Mesothelial cell of epicardium (in vitro differentiated cells): ENCODE data around the gene CMIP. TPM values are rescaled to one million over a fixed set of nuclear protein-coding genes. Genes with fewer than 3 reads are reported as not detected.

Experiments used
- DNase-seq, 2 experiments: peaks; one replicate each; pipeline ENCODE4 v3.0.0; 2021; ENCODE audit warnings: low spot score in 2 of 2; ENCODE audit not compliant: unreplicated experiment in 2 of 2
- H3K27ac Mint-ChIP-seq: 2 replicates; pipeline ENCODE4 v1.8.0; 2021; ENCODE audit warnings: mixed read lengths
- H3K27me3 Mint-ChIP-seq: 2 replicates; pipeline ENCODE4 v1.8.0; 2021; ENCODE audit warnings: low read depth, mixed read lengths
- H3K36me3 Mint-ChIP-seq: 2 replicates; pipeline ENCODE4 v1.8.0; 2021; ENCODE audit warnings: mixed read lengths
- H3K4me1 Mint-ChIP-seq: 2 replicates; pipeline ENCODE4 v1.8.0; 2021; ENCODE audit warnings: mixed read lengths
- H3K4me3 Mint-ChIP-seq: 2 replicates; pipeline ENCODE4 v1.8.0; 2021; ENCODE audit warnings: mild to moderate bottlenecking, moderate library complexity, mixed read lengths
- H3K9me3 Mint-ChIP-seq: 2 replicates; pipeline ENCODE4 v1.8.0; 2021; ENCODE audit warnings: mixed read lengths
- total RNA-seq: library from RNA; stranded (reverse); gene quantifications from 3 replicates; pipeline ENCODE4 v1.2.1, GENCODE V29; 2021
- TF ChIP-seq, protein P1 (sequence below): fragments of 200-600 bp; sonication (generic); IDR thresholded peaks from one replicate; pipeline ENCODE4 v1.5.0; 2021; ENCODE audit warnings: antibody characterized with exemption; ENCODE audit not compliant: unreplicated experiment

The CMIP gene
- total RNA-seq, 1 donor from 2014 or later: 71.0 TPM

DNA sequence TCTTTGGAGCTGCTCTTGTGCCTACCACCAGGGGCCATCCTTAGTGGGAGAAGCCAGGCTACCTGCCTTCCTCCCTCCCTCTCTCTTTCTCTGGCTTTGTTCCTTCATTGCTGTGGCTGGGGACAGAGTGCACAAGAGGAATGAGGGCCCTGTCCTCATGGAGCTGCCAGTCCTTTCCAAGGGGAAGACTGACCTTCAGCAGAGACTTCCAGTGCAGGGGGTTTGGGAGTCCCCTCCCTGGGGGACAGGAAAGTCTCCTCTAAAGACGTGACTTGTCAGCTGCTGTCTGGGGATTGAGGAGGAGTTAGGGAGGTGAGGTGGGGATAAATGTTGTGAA, 108.1 kb downstream of the CMIP start:
- H3K27ac Mint-ChIP-seq: peak overlapping the region; percentile 66
- H3K4me1 Mint-ChIP-seq: peaks cover 17% of the 10 kb centered on the region
- TF ChIP-seq, protein P1, sequence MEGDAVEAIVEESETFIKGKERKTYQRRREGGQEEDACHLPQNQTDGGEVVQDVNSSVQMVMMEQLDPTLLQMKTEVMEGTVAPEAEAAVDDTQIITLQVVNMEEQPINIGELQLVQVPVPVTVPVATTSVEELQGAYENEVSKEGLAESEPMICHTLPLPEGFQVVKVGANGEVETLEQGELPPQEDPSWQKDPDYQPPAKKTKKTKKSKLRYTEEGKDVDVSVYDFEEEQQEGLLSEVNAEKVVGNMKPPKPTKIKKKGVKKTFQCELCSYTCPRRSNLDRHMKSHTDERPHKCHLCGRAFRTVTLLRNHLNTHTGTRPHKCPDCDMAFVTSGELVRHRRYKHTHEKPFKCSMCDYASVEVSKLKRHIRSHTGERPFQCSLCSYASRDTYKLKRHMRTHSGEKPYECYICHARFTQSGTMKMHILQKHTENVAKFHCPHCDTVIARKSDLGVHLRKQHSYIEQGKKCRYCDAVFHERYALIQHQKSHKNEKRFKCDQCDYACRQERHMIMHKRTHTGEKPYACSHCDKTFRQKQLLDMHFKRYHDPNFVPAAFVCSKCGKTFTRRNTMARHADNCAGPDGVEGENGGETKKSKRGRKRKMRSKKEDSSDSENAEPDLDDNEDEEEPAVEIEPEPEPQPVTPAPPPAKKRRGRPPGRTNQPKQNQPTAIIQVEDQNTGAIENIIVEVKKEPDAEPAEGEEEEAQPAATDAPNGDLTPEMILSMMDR: no peak
- no peaks in the 10 kb centered on the region for H3K9me3 Mint-ChIP-seq
- peaks cover 1% of the 10 kb centered on the region for H3K36me3 Mint-ChIP-seq
- no peak for DNase-seq
- H3K27me3 Mint-ChIP-seq: no peaks in the 10 kb centered on the region
- no peak overlapping the region for H3K4me3 Mint-ChIP-seq

DNA sequence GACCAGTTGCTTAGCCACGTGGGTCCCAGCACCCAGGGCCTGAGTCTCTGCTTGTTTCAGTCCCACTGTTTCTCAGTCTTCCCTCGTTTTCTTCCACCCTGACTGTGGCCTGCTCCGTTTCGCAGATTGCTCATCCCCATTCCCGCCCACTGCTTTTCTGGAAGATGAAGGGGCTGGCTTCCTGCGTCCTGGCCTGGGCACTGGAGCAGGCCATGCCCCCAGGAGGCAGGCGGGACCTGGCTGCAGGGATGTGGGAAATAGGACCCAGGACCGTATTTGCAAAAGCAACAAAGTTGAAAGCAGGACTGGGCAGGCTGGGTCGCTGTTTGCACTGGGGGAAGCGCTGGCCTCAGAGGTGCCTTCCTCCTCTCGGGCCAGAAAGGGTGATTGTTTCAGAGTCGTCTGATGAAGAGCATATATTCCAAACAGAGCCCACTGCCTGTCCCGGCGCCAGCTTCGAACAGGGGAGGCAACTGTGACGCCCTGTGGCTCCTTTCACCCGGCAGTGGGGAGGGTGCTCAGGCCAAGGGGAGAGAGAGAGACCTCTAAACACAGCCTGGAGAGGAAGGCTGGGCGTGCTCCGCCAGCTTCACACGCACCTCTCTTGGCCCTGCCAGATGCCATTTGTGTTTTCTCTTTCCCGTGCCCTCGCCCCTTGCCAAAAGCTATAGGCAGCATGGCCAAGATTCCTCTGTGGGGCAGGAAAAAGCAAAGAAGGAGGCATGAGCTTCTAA, 108.6 kb downstream of the CMIP start:
- TF ChIP-seq, protein P1: no peak
- H3K4me1 Mint-ChIP-seq: peaks cover 17% of the 10 kb centered on the region
- H3K4me3 Mint-ChIP-seq: no peak overlapping the region
- no peaks in the 10 kb centered on the region for H3K9me3 Mint-ChIP-seq
- H3K27me3 Mint-ChIP-seq: no peaks in the 10 kb centered on the region
- peaks cover 1% of the 10 kb centered on the region for H3K36me3 Mint-ChIP-seq
- no peak for DNase-seq
- peak overlapping the region; percentile 51 for H3K27ac Mint-ChIP-seq

DNA sequence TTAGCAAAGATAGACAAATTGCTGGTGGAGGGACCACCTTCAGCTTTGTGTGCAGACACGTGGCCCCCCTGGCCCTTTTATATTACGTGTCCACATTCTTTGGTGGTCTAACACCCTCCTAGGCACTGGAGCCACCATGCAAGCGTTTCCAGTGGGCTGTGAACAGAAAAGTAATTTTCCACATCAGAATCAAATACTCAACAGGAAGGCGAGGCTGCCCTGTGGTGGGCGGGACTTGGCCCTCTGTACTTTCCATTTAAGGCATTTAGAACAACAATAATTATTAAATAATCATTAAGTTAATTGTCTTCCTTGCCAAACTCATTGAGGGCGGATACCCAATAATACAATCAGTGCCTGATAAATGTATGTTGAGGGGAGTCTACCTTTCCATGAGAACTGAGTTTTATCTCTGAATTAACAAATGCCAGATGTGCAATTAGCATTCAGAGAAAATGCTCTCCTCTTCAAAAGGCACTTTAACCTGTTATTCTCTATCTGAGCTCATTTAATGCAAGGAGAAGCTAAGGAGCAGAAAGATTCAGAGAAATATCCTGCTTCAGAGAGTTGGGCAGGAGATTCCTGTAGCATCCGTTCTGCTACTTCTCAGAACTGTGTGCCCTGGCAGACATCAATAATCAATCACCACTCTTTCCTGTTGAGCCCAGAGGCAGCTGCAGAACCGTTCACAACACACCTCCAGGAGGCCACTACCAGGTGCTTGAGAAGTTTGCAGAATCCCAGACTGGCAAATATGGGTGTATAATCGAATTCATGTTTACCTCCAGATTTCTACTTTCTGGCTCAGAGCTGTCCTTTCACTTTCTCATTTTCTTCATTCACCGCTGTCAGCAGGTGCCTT, 109.4 kb downstream of the CMIP start:
- TF ChIP-seq, protein P1: no peak
- Mint-ChIP-seq H3K36me3 (peaks cover 1% of the 10 kb centered on the region), H3K27me3 (no peaks in the 10 kb centered on the region), H3K4me1 (peaks cover 17% of the 10 kb centered on the region), H3K4me3 (no peak overlapping the region), H3K9me3 (no peaks in the 10 kb centered on the region), H3K27ac (peak overlapping the region; percentile 51)
- no peak for DNase-seq

DNA sequence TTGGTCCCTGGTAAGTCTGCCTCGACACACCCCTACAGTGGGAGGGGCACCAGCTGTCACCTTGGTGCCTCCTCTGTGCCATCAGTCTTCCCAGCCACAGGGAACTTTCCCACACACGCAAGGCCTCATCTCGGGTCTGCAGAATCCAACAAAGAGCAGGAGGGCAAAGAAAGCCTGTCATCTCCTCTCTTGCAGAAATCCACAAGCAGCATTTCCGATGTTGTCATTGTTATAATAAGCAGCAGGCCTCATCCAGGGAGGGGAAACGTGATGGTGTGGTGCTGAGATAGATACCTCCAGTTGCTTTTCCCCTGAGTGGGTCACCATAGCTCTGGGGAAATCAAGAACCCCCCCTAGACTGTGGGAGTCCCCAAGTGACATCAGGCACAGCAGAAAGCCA, 110.4 kb downstream of the CMIP start:
- DNase-seq: no peak
- H3K4me3 Mint-ChIP-seq: no peak overlapping the region
- peaks cover 17% of the 10 kb centered on the region for H3K4me1 Mint-ChIP-seq
- no peak overlapping the region for H3K27ac Mint-ChIP-seq
- TF ChIP-seq, protein P1: no peak
- H3K9me3 Mint-ChIP-seq: no peaks in the 10 kb centered on the region
- H3K36me3 Mint-ChIP-seq: peaks cover 1% of the 10 kb centered on the region
- H3K27me3 Mint-ChIP-seq: no peaks in the 10 kb centered on the region

DNA sequence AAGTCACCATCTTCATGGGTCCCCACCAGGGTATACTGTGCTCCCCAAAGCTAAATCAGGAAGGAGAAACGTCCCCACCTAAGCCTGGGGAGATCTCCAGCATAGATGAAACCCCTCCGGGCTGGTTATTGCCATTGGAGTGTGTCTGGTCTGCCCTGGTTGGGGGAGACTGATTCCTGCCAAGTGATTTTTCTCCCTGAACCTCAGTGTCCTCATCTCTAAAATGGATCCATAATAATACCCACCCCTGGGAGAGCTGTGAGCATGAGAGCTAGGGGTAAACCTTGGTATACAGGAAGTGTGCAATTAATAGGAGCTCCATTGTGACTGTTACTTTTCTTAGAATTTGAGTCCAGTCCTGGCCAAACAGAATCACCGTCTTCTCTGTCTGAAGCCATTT, 111.1 kb downstream of the CMIP start:
- H3K9me3 Mint-ChIP-seq: no peaks in the 10 kb centered on the region
- H3K27me3 Mint-ChIP-seq: no peaks in the 10 kb centered on the region
- no peak for DNase-seq
- H3K27ac Mint-ChIP-seq: no peak overlapping the region
- peaks cover 17% of the 10 kb centered on the region for H3K4me1 Mint-ChIP-seq
- peaks cover 1% of the 10 kb centered on the region for H3K36me3 Mint-ChIP-seq
- no peak overlapping the region for H3K4me3 Mint-ChIP-seq
- TF ChIP-seq, protein P1: no peak
